Thymus (tissue), 11 donors: ENCODE measurements around the gene RAB3IL1. TPM values are rescaled to one million over a fixed set of nuclear protein-coding genes. Genes with fewer than 3 reads are reported as not detected.

ENCODE experiments used
- DNase-seq, 9 donors: peaks; one replicate each; pipeline ENCODE4 v3.0.0-alpha.2; 2013; ENCODE audit warnings: low spot score in 9 of 9, low read depth in 6 of 9, missing footprints in 1 of 9
- H3K27ac ChIP-seq, 2 donors: one replicate each; pipeline ENCODE4 v1.5.1; 2013; ENCODE audit warnings: control low read depth in 1 of 2, low read depth in 1 of 2, low read length in 1 of 2, mild to moderate bottlenecking in 1 of 2, moderate library complexity in 1 of 2
- H3K27me3 ChIP-seq, 2 donors: one replicate each; pipeline ENCODE4 v1.5.1; 2013; ENCODE audit warnings: low read length in 1 of 2; ENCODE audit not compliant: control insufficient read depth in 2 of 2, insufficient read depth in 1 of 2
- H3K36me3 ChIP-seq, 2 donors: one replicate each; pipeline ENCODE4 v1.5.1; 2013; ENCODE audit warnings: low read length in 1 of 2, mild to moderate bottlenecking in 1 of 2, moderate library complexity in 1 of 2; ENCODE audit not compliant: control insufficient read depth in 2 of 2, insufficient read depth in 2 of 2
- H3K4me1 ChIP-seq, 2 donors: one replicate each; pipeline ENCODE4 v1.5.1; 2013; ENCODE audit warnings: low read length in 2 of 2; ENCODE audit not compliant: control insufficient read depth in 2 of 2, insufficient read depth in 2 of 2
- H3K4me3 ChIP-seq, 2 donors: one replicate each; pipeline ENCODE4 v1.5.1; 2013; ENCODE audit warnings: low read length in 2 of 2, control low read depth in 1 of 2, mild to moderate bottlenecking in 1 of 2
- H3K9me3 ChIP-seq, 2 donors: one replicate each; pipeline ENCODE4 v1.5.1; 2013; ENCODE audit warnings: low read length in 1 of 2, mild to moderate bottlenecking in 1 of 2; ENCODE audit not compliant: control insufficient read depth in 2 of 2, insufficient read depth in 1 of 2
- whole genome bisulfite sequencing: extraction: QIAGEN DNeasy Blood & Tissue Kit; methylation state at CpG from one replicate; pipeline ENCODE4 v1.1.7; 2013; 5-methylcytosine and 5-hydroxymethylcytosine counted together
- polyA plus RNA-seq: library from polyadenylated mRNA; stranded (reverse); fragments of 200-250 nt; gene quantifications from one replicate; pipeline ENCODE4 v1.2.3, GENCODE V29; 2013
- total RNA-seq: library from RNA; stranded (reverse); fragments of 120-200 nt; gene quantifications from one replicate; pipeline ENCODE4 v1.2.4, GENCODE V29; 2013
- donor health status: healthy.

RAB3IL1 gene
- total and polyA plus RNA-seq, 2 donors = 3.6 to 14.2 TPM

DNA sequence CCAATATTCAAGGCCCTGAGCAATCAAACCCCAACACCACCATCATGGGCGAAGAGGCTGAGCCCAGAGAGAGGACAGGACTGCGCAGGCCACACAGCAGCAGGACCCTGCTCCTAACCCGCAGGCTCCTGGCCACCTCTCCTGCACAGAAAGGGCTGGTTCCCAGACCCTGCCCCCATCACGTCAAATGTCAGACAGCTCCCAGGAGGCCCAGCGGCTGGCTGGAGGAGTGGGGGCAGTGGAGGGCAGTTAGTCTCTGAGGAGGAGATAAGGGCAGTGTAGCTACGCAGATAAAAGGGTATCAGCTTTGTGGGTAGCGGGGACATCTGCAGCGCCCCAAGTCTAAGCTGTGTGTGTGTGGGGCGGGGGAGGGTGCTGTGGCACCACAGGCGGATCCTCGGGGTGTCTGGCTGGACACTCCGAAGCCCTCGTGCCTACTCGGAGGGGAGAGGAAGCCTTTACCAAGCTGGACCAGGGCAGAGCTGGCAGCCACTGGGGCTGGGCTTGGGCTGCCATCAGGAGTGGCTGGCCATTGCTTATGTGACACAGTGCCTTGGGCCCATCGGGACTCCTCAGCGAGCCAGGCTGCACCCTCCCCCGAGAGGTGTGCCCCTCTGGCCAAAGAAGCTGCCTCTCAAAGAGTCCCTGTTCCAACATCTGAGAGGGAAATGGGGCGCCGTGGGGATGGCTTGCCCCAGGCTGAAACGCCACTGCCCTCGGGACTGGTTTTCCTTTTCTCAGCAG is 47.5 kb downstream of the RAB3IL1 start:
- 90% methylated on average over 21 of the region's 21 CpGs for WGBS
- DNase-seq = no peak
- H3K27me3 ChIP-seq = peaks cover 0 to 13% of the 10 kb centered on the region in 2 donors
- H3K4me3 ChIP-seq = no peak overlapping the region
- no peaks in the 10 kb centered on the region for H3K9me3 ChIP-seq
- no peak overlapping the region for H3K27ac ChIP-seq
- peaks cover 0 to 11% of the 10 kb centered on the region in 2 donors for H3K4me1 ChIP-seq
- H3K36me3 ChIP-seq = peaks cover 11 to 14% of the 10 kb centered on the region in 2 donors

DNA sequence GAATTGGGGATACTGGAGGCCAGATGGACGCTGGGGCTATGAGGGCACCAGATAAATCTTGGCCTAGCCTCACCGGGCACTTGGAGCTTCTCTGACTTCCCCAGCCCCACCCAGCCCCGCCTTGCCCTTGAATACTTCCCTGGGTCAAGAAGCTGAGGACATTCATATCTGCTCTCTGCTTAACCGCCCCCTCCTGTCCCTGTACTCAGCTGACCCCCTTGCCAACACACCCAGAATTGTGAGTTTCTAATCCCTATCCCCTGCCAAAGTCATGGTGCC is 48.0 kb downstream of the RAB3IL1 start:
- 92% methylated on average over 4 of the region's 4 CpGs for WGBS
- Histone ChIP-seq H3K27me3 (peaks cover 0 to 13% of the 10 kb centered on the region in 2 donors), H3K36me3 (peaks cover 15 to 16% of the 10 kb centered on the region in 2 donors), H3K4me1 (peaks cover 0 to 11% of the 10 kb centered on the region in 2 donors), H3K27ac (no peak overlapping the region), H3K4me3 (no peak overlapping the region), H3K9me3 (no peaks in the 10 kb centered on the region)
- DNase-seq = no peak

DNA sequence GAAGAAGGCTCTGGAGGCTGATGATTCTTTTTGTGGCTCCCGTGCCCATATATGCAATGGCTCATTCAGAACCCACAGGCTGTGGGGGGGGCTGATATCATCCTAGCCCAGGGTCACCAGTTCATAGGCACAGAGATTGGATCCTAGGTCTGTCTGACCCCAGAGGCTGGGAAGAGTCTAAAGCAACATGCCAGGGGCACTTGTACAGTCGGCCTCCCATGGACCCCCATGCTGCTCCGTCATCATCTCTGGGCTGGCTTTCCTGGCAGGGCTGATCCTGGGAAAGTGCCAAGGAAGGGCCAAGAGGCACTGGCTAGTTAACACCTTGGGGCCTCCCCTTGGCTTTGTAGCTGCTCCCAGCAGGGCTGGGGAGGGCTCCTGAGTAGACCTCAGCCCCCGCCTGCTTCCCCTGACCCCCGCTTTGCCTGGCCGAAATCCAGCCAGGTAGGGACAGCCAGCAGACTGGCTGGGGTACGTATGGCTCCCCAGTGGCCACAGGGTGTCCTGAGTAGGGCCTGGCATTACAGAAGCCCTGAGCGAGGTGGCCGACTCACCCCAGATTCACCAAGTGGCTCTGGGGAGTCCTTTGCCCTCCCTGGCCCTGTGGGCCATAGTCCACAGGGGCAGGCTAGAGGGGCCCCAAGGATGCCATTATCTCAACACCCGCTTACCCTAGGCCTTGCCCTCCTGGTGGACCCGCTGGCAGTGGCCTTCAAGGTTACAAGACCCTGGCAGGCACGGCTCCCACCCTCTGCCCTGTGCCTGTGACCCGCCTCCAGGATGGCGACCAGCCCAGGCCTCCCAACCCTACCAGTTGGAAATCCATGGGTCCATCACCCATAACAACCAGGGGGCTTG is 48.6 kb downstream of the RAB3IL1 start:
- WGBS = 92% methylated on average over 14 of the region's 14 CpGs
- peaks cover 0 to 13% of the 10 kb centered on the region in 2 donors for H3K27me3 ChIP-seq
- peaks cover 19% of the 10 kb centered on the region in 2 donors for H3K36me3 ChIP-seq
- H3K9me3 ChIP-seq = no peaks in the 10 kb centered on the region
- DNase-seq = no peak
- no peak overlapping the region for H3K27ac ChIP-seq
- H3K4me1 ChIP-seq = peaks cover 0 to 11% of the 10 kb centered on the region in 2 donors
- H3K4me3 ChIP-seq = no peak overlapping the region

DNA sequence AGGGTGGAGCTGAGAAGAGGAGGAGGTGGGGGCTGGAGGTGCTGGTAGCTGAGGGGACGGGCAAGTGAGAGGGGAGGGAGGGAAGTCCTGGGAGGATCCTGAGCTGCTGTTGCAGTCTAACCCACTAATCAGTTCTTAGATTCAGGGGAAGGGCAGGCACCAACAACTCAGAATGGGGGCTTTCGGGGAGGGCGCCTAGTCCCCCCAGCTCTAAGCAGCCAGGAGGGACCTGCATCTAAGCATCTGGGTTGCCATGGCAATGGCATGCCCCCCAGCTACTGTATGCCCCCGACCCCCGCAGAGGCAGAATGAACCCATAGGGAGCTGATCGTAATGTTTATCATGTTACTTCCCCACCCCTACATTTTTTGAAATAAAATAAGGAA is 50.4 kb downstream of the RAB3IL1 start:
- Histone ChIP-seq H3K4me1 (peaks cover 0 to 11% of the 10 kb centered on the region in 2 donors), H3K4me3 (no peak overlapping the region), H3K36me3 (peaks cover 37 to 38% of the 10 kb centered on the region in 2 donors), H3K9me3 (no peaks in the 10 kb centered on the region), H3K27ac (no peak overlapping the region), H3K27me3 (peaks cover 0 to 9% of the 10 kb centered on the region in 2 donors)
- no peak for DNase-seq
- 95% methylated on average over 6 of the region's 6 CpGs for WGBS

DNA sequence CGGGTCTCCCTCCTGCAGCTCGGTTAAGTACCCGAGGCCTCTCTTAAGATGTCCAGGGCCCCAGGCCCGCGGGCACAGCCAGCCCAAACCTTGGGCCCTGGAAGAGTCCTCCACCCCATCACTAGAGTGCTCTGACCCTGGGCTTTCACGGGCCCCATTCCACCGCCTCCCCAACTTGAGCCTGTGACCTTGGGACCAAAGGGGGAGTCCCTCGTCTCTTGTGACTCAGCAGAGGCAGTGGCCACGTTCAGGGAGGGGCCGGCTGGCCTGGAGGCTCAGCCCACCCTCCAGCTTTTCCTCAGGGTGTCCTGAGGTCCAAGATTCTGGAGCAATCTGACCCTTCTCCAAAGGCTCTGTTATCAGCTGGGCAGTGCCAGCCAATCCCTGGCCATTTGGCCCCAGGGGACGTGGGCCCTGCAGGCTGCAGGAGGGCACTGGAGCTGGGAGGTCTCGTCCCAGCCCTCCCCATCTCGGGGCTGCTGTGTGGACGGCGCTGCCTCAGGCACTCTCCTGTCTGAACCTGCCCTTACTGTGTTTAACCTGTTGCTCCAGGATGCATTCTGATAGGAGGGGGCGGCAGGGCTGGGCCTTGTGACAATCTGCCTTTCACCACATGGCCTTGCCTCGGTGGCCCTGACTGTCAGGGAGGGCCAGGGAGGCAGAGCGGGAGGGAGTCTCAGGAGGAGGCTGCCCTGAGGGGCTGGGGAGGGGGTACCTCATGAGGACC is 51.0 kb downstream of the RAB3IL1 start:
- Histone ChIP-seq H3K4me3 (no peak overlapping the region), H3K36me3 (peaks cover 40 to 43% of the 10 kb centered on the region in 2 donors), H3K27me3 (peaks cover 0 to 8% of the 10 kb centered on the region in 2 donors), H3K4me1 (peaks cover 0 to 8% of the 10 kb centered on the region in 2 donors), H3K27ac (no peak overlapping the region), H3K9me3 (no peaks in the 10 kb centered on the region)
- no peak for DNase-seq
- 84% methylated on average over 18 of the region's 18 CpGs for WGBS

DNA sequence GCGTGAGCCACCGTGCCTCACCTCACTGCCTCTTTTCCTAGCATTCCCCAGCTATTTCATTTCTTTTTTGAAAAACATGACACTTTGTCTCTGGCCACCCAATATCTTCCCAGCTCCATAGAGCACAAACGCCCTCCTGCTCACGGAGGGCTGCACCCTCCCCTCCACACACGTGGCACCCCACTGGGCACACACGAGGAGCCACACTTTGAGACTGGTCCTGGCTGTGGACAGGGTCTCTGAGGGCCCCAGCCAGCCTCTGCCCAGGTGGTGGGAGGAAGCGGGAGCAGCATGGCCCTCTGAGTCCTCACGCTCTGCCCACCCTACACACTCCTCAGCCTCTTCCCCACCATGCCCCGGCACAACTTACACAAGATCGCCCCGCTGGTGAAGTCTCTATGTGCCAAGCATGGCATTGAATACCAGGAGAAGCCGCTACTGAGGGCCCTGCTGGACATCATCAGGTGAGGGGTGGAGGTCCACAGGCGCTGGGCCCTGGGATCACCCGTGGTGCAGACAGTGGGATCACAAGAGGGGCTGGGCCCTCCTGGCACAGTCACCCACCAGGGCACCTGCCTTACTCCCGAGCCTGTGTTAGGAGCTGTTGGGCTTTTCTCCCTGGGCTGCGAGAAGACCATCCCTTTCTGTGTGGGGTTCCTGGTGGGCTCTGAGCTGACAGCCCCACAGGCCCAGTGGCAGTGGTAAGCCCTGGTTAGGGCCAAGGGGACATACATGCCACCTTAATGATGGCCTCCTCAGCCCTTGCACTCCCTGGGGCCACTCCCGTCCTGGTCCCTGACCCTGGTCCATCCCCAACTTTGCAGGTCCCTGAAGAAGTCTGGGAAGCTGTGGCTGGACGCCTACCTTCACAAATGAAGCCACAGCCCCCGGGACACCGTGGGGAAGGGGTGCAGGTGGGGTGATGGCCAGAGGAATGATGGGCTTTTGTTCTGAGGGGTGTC is 52.3 kb downstream of the RAB3IL1 start:
- Histone ChIP-seq H3K4me3 (no peak overlapping the region), H3K27ac (no peak overlapping the region), H3K27me3 (peaks cover 0 to 1% of the 10 kb centered on the region in 2 donors), H3K36me3 (peaks cover 43 to 52% of the 10 kb centered on the region in 2 donors), H3K9me3 (no peaks in the 10 kb centered on the region), H3K4me1 (no peaks in the 10 kb centered on the region)
- DNase-seq = no peak
- WGBS = 98% methylated on average over 20 of the region's 20 CpGs

DNA sequence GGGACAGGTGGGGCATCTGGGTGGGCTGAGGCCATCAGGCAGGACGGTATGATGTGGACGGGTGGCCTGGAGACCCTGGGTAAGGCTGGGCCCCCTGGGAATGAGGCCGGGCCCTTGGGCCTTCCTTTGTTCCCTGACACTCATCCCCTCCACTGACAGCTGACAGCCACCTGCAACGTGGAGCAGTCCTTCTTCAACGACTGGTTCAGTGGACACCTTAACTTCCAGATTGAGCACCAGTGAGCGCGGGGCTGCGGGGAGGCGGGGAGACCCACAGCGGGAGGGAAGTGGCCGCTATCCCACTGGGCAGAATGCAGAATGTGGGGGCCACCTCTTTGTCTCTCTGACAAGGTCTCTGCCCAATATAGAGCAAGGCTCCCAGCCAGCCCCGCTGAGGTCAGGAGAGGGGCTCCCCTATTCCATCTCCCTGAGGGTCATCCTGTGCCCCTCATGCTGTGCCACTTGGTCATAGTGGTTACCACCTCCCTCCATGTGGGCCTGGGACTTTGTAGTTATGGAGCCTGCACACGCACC is 53.8 kb downstream of the RAB3IL1 start:
- Histone ChIP-seq H3K4me3 (no peak overlapping the region), H3K9me3 (no peaks in the 10 kb centered on the region), H3K36me3 (peaks cover 55 to 62% of the 10 kb centered on the region in 2 donors), H3K27me3 (no peaks in the 10 kb centered on the region), H3K4me1 (no peaks in the 10 kb centered on the region), H3K27ac (no peak overlapping the region)
- no peak for DNase-seq
- 96% methylated on average over 13 of the region's 13 CpGs for WGBS
